Neural progenitor cell (in vitro differentiated cells): ENCODE results near the gene ZNF710. TPM values are rescaled to one million over a fixed set of nuclear protein-coding genes. Genes with fewer than 3 reads are reported as not detected.

Experiments
- DNase-seq: peaks from one replicate; pipeline ENCODE4 v3.0.0-alpha.2; 2016; ENCODE audit warnings: low spot score
- H2AFZ ChIP-seq: fragments of 200-600 bp; sonication (generic); replicated peaks from 2 replicates; pipeline ENCODE4 v1.6.1; 2016; ENCODE audit warnings: antibody characterized with exemption
- H3F3A ChIP-seq: fragments of 200-600 bp; sonication (generic); 2 replicates; pipeline ENCODE4 v1.6.1; 2016; ENCODE audit warnings: antibody characterized with exemption, low read depth
- H3K27ac ChIP-seq: fragments of 200-600 bp; sonication (generic); 2 replicates; pipeline ENCODE4 v1.5.1; 2016; ENCODE audit warnings: mild to moderate bottlenecking
- H3K27me3 ChIP-seq: fragments of 200-600 bp; sonication (generic); 2 replicates; pipeline ENCODE4 v1.6.1; 2016; ENCODE audit warnings: mild to moderate bottlenecking, moderate library complexity
- H3K36me3 ChIP-seq: fragments of 200-600 bp; sonication (generic); 2 replicates; pipeline ENCODE4 v1.5.1; 2016
- H3K4me1 ChIP-seq: fragments of 200-600 bp; sonication (generic); 2 replicates; pipeline ENCODE4 v1.6.1; 2016; ENCODE audit warnings: mixed run types
- H3K4me2 ChIP-seq: fragments of 200-600 bp; sonication (generic); 2 replicates; pipeline ENCODE4 v1.6.1; 2016
- H3K4me3 ChIP-seq: fragments of 200-600 bp; sonication (generic); 2 replicates; pipeline ENCODE4 v1.5.1; 2016
- H3K79me2 ChIP-seq: fragments of 200-600 bp; sonication (generic); 2 replicates; pipeline ENCODE4 v1.6.1; 2016; ENCODE audit warnings: low read depth
- H3K9ac ChIP-seq: fragments of 200-600 bp; sonication (generic); 2 replicates; pipeline ENCODE4 v1.6.1; 2016
- H3K9me3 ChIP-seq: fragments of 200-600 bp; sonication (generic); 2 replicates; pipeline ENCODE4 v1.5.1; 2016; ENCODE audit warnings: low read depth
- H4K20me1 ChIP-seq: fragments of 200-600 bp; sonication (generic); 2 replicates; pipeline ENCODE4 v1.6.1; 2016; ENCODE audit warnings: low read depth
- H3K27ac Mint-ChIP-seq: 3 replicates; pipeline ENCODE4 v1.8.0; 2021; ENCODE audit warnings: mixed read lengths
- H3K27me3 Mint-ChIP-seq: 2 replicates; pipeline ENCODE4 v1.8.0; 2022; ENCODE audit warnings: low read depth, mild to moderate bottlenecking, inconsistent platforms, moderate library complexity, mixed read lengths; ENCODE audit not compliant: insufficient read depth
- H3K36me3 Mint-ChIP-seq: 3 replicates; pipeline ENCODE4 v1.8.0; 2021; ENCODE audit warnings: mixed read lengths
- H3K4me1 Mint-ChIP-seq: 3 replicates; pipeline ENCODE4 v1.8.0; 2021; ENCODE audit warnings: mixed read lengths
- H3K4me3 Mint-ChIP-seq: 3 replicates; pipeline ENCODE4 v1.8.0; 2021; ENCODE audit warnings: mild to moderate bottlenecking, moderate library complexity, mixed read lengths
- H3K9me3 Mint-ChIP-seq: 3 replicates; pipeline ENCODE4 v1.8.0; 2020; ENCODE audit warnings: mixed read lengths
- CTCF ChIP-seq: fragments of 200-600 bp; sonication (generic); IDR thresholded peaks from 2 replicates; pipeline ENCODE4 v1.5.1; 2017; ENCODE audit warnings: antibody characterized with exemption, mild to moderate bottlenecking
- EZH2 ChIP-seq: fragments of 200-600 bp; sonication (generic); IDR thresholded peaks from 2 replicates; pipeline ENCODE4 v1.6.1; 2017; ENCODE audit warnings: antibody characterized with exemption, mild to moderate bottlenecking, moderate library complexity
- EZH2phosphoT487 ChIP-seq: fragments of 200-600 bp; sonication (generic); IDR thresholded peaks from 2 replicates; pipeline ENCODE4 v1.6.1; 2017; ENCODE audit warnings: antibody characterized with exemption
- total RNA-seq: library from RNA; depleted of rRNA; stranded (reverse); fragments of >200 nt; gene quantifications from 2 replicates; pipeline ENCODE4 v1.2.3, GENCODE V29; 2015; ENCODE audit warnings: low replicate concordance

The ZNF710 gene
- total RNA-seq, 1 donor from 2014 or later, result 14.9 TPM

- peaks cover 9% of the 10 kb centered on the region for H4K20me1 ChIP-seq
- DNase-seq, result no peak
- no peak overlapping the region for H2AFZ ChIP-seq
- H3K79me2 ChIP-seq, result no peaks in the 10 kb centered on the region
- H3F3A ChIP-seq, result peaks cover 15% of the 10 kb centered on the region
- no peak for TF ChIP-seq EZH2
- no peak for TF ChIP-seq EZH2phosphoT487
- no peak for TF ChIP-seq CTCF
- H3K36me3 ChIP-seq, result no peaks in the 10 kb centered on the region
- H3K9me3 ChIP-seq, result no peaks in the 10 kb centered on the region
- Mint-ChIP-seq H3K9me3 (no peaks in the 10 kb centered on the region), H3K36me3 (peaks cover 23% of the 10 kb centered on the region), H3K4me1 (peaks cover 3% of the 10 kb centered on the region), H3K27ac (peak overlapping the region; percentile 57), H3K27me3 (no peaks in the 10 kb centered on the region), H3K4me3 (no peak overlapping the region)
- no peaks in the 10 kb centered on the region for H3K27me3 ChIP-seq
- no peak overlapping the region for H3K4me2 ChIP-seq
- H3K4me1 ChIP-seq, result peaks cover 7% of the 10 kb centered on the region
- H3K4me3 ChIP-seq, result no peak overlapping the region
- H3K9ac ChIP-seq, result no peak overlapping the region
- no peak overlapping the region for H3K27ac ChIP-seq
Observed at GRCh38 chr15:90083954-90084607, 83.0 kb downstream of the ZNF710 start.

- Histone ChIP-seq H3K27me3 (no peaks in the 10 kb centered on the region), H3K79me2 (no peaks in the 10 kb centered on the region), H3K36me3 (no peaks in the 10 kb centered on the region), H3K27ac (no peak overlapping the region), H3F3A (peaks cover 15% of the 10 kb centered on the region), H3K4me3 (no peak overlapping the region), H3K9ac (no peak overlapping the region), H2AFZ (no peak overlapping the region), H3K4me1 (peaks cover 7% of the 10 kb centered on the region), H3K4me2 (no peak overlapping the region), H3K9me3 (no peaks in the 10 kb centered on the region), H4K20me1 (peaks cover 9% of the 10 kb centered on the region)
- Mint-ChIP-seq H3K27me3 (peaks cover 3% of the 10 kb centered on the region), H3K27ac (no peak overlapping the region), H3K36me3 (peaks cover 25% of the 10 kb centered on the region), H3K9me3 (no peaks in the 10 kb centered on the region), H3K4me1 (peaks cover 3% of the 10 kb centered on the region), H3K4me3 (no peak overlapping the region)
- no peak for TF ChIP-seq EZH2
- no peak for TF ChIP-seq CTCF
- TF ChIP-seq EZH2phosphoT487, result no peak
- no peak for DNase-seq
Observed at GRCh38 chr15:90084876-90085423, 83.8 kb downstream of the ZNF710 start.

- Histone ChIP-seq H3K27ac (no peak overlapping the region), H3F3A (peaks cover 15% of the 10 kb centered on the region), H3K9ac (no peak overlapping the region), H3K79me2 (no peaks in the 10 kb centered on the region), H3K4me1 (peaks cover 7% of the 10 kb centered on the region), H3K27me3 (no peaks in the 10 kb centered on the region), H3K36me3 (no peaks in the 10 kb centered on the region), H4K20me1 (peaks cover 9% of the 10 kb centered on the region), H3K9me3 (no peaks in the 10 kb centered on the region), H2AFZ (no peak overlapping the region), H3K4me2 (no peak overlapping the region), H3K4me3 (no peak overlapping the region)
- TF ChIP-seq EZH2 (no peak), CTCF (no peak), EZH2phosphoT487 (no peak)
- H3K27me3 Mint-ChIP-seq, result peaks cover 3% of the 10 kb centered on the region
- no peak for DNase-seq
- H3K4me3 Mint-ChIP-seq, result no peak overlapping the region
- H3K4me1 Mint-ChIP-seq, result peaks cover 3% of the 10 kb centered on the region
- peaks cover 27% of the 10 kb centered on the region for H3K36me3 Mint-ChIP-seq
- H3K9me3 Mint-ChIP-seq, result no peaks in the 10 kb centered on the region
- H3K27ac Mint-ChIP-seq, result peak overlapping the region; percentile 33
Observed at GRCh38 chr15:90085565-90085964, 84.4 kb downstream of the ZNF710 start.
